Uterus (tissue), 4 donors: ENCODE data around the gene EEFSEC. TPM values are rescaled to one million over a fixed set of nuclear protein-coding genes. Genes with fewer than 3 reads are reported as not detected.

Experiments
- DNase-seq, 2 donors: peaks; one replicate each; pipeline ENCODE4 v3.0.0-alpha.2; 2019 to 2020
- H3K27ac ChIP-seq, 2 donors: fragments of 200-600 bp; sonication (generic); 1 replicate in 1 of 2; 2 replicates in 1 of 2; pipeline ENCODE4 v1.5.1; 2016 to 2018
- H3K27me3 ChIP-seq, 2 donors: fragments of 200-600 bp; sonication (generic); one replicate each; pipeline ENCODE4 v1.5.1; 2018 to 2019; ENCODE audit warnings: control low read depth in 1 of 2
- H3K36me3 ChIP-seq, 2 donors: fragments of 200-600 bp; sonication (generic); one replicate each; pipeline ENCODE4 v1.5.1; 2019; ENCODE audit warnings: control low read depth in 1 of 2
- H3K4me1 ChIP-seq, 2 donors: fragments of 200-600 bp; sonication (generic); one replicate each; pipeline ENCODE4 v1.5.1; 2018 to 2019; ENCODE audit warnings: control low read depth in 1 of 2
- H3K4me3 ChIP-seq, 2 donors: fragments of 200-600 bp; sonication (generic); 1 replicate in 1 of 2; 2 replicates in 1 of 2; pipeline ENCODE4 v1.5.1; 2018 to 2019; ENCODE audit warnings: mild to moderate bottlenecking in 1 of 2
- H3K9me3 ChIP-seq, 2 donors: fragments of 200-600 bp; sonication (generic); one replicate each; pipeline ENCODE4 v1.5.1; 2019; ENCODE audit warnings: control low read depth in 1 of 2
- POLR2A ChIP-seq, 2 donors: fragments of 450-650 bp; IDR thresholded peaks; one replicate each; pipeline ENCODE4 v1.6.1; 2016; ENCODE audit warnings: antibody characterized with exemption in 2 of 2, mild to moderate bottlenecking in 1 of 2, moderate library complexity in 1 of 2
- intact Hi-C: fragments of 100-400 bp; cut with DNase I; formaldehyde crosslinking; loops from one replicate; pipeline ENCODE4 v1.15.1; 2023; ENCODE audit warnings: low total_unique reads
- total RNA-seq, 4 donors: library from RNA; depleted of rRNA in 3 of 4; stranded (reverse); fragments of >200 nt in 3 of 4; gene quantifications; one replicate each; pipeline versions ENCODE4 v1.1.0 to v1.2.4, GENCODE V29; 2014 to 2023
- TF ChIP-seq, protein P1 (sequence below), 4 experiments: fragments of 200-600 bp in 2 of 4; fragments of 450-650 bp in 2 of 4; sonication (generic) in 2 of 4; IDR thresholded peaks; one replicate each; pipeline ENCODE4 v1.5.1; 2016 to 2019; ENCODE audit warnings: antibody characterized with exemption in 4 of 4, mild to moderate bottlenecking in 2 of 4, moderate library complexity in 1 of 4
- donor health status: DM: yes; HTN: yes; CAD: no.

Gene EEFSEC
- total RNA-seq, 4 donors from 2014 or later = 2.9 to 20.0 (median 12.5) TPM

DNA sequence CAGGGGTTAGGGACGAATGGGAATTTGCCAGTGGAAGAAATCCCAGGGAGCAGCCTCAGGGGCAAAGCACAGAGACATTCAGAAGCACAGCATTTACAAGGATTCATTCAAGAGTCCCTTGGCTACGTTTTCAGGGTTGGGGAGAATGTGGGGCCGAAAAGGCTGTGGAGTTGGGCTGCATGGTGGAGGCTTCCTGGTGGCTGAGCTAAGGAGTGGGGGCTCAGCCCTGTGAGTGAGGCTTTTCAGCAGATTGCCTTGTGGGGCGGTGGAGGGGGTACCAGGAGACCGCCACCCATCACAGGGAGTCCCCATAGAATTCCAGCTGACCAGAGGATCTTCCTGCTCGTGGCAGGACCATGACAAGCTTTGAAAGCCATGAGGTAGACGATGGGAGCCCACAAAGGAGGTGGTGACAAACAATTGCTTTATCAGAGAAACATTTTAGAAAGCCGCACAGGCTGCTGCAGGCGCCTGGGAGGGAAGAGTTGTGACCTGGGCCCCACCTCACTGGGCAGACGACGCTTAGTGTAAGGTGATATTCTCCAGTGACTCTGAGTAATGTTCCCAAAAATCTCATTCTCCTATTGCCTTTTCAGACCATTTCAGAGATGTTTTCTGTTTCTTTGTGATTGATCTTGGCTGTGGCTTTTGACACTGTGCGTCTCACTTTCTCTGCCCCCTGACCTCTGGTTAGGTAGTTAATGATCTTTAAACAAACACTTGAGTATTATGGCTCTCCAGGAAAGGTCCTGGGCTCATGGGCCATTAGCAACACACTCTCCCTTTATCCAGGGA lies 185.5 kb downstream of the EEFSEC start:
- Histone ChIP-seq H3K27ac (no peak overlapping the region), H3K36me3 (no peaks in the 10 kb centered on the region), H3K4me3 (no peak overlapping the region), H3K9me3 (no peaks in the 10 kb centered on the region), H3K4me1 (no peaks in the 10 kb centered on the region), H3K27me3 (no peaks in the 10 kb centered on the region)
- no peak for DNase-seq
- TF ChIP-seq, protein P1, sequence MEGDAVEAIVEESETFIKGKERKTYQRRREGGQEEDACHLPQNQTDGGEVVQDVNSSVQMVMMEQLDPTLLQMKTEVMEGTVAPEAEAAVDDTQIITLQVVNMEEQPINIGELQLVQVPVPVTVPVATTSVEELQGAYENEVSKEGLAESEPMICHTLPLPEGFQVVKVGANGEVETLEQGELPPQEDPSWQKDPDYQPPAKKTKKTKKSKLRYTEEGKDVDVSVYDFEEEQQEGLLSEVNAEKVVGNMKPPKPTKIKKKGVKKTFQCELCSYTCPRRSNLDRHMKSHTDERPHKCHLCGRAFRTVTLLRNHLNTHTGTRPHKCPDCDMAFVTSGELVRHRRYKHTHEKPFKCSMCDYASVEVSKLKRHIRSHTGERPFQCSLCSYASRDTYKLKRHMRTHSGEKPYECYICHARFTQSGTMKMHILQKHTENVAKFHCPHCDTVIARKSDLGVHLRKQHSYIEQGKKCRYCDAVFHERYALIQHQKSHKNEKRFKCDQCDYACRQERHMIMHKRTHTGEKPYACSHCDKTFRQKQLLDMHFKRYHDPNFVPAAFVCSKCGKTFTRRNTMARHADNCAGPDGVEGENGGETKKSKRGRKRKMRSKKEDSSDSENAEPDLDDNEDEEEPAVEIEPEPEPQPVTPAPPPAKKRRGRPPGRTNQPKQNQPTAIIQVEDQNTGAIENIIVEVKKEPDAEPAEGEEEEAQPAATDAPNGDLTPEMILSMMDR (IDR thresholded peaks at IDR 0.05) = no peak
- TF ChIP-seq POLR2A (IDR thresholded peaks at IDR 0.05) = no peak
- intact Hi-C loops = no loop called here

DNA sequence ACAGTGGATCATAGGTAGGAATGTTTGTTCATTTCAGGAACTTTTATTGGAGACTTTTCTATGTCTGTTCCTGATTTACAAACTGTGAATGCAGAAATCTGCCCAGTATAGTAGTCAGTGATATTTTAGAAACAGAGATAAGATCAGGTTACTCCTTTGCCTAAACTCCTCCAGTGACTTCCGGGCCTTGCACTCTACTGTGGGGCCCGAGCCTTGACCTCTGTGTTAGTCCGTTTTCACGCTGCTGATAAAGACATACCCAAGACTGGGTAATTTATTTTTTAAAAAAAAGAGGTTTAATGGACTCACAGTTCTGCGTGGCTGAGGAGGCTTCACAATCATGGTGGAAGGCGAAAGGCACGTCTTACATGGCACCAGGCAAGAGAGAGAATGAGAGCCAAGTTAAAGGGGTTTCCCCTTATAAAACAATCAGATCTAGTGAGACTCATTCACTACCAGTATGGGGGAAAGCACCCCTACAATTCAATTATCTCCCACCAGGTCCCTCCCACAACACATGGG lies 186.3 kb downstream of the EEFSEC start:
- Histone ChIP-seq H3K4me3 (no peak overlapping the region), H3K36me3 (no peaks in the 10 kb centered on the region), H3K4me1 (no peaks in the 10 kb centered on the region), H3K27ac (no peak overlapping the region), H3K27me3 (no peaks in the 10 kb centered on the region), H3K9me3 (no peaks in the 10 kb centered on the region)
- DNase-seq = no peak
- intact Hi-C loops = no loop called here
- TF ChIP-seq, protein P1 (IDR thresholded peaks at IDR 0.05) = no peak
- TF ChIP-seq POLR2A (IDR thresholded peaks at IDR 0.05) = no peak

DNA sequence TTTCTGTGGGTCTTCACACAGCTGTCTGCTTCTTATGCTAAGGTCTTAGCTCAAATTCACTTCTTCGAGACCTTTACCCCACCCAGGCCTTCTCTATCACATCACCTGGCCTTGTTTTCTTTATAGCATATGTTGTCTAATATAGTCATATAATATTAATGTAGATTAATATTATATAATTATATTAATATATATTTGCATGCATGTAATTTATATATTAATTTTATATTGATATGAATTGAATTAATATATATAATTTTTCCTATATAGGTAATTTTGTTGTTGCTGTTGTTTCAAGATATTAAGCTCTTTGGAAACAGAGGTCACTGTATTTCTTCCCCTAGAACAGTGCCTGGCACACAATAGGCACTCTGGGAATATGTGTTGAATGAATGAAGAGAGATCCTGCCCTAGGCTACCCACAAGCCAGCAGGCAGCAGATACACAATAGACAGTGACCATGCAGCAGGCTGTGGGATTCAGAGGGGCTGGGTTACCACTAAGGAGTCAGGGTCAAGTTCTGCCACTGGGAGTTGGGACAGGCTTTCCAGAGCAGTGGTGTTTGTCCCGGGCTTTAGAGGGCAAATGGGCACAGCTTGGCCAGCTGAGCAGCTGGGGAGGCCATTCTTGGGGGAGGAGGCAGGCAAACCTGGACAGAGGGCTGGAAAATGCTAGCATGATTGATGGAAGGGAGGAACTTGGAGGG lies 187.1 kb downstream of the EEFSEC start:
- intact Hi-C loops = no loop called here
- no peaks in the 10 kb centered on the region for H3K9me3 ChIP-seq
- H3K27me3 ChIP-seq = no peaks in the 10 kb centered on the region
- no peaks in the 10 kb centered on the region for H3K4me1 ChIP-seq
- no peak for TF ChIP-seq POLR2A (IDR thresholded peaks at IDR 0.05)
- TF ChIP-seq, protein P1 (IDR thresholded peaks at IDR 0.05) = no peak
- DNase-seq = no peak
- no peak overlapping the region for H3K4me3 ChIP-seq
- no peak overlapping the region for H3K27ac ChIP-seq
- H3K36me3 ChIP-seq = no peaks in the 10 kb centered on the region

DNA sequence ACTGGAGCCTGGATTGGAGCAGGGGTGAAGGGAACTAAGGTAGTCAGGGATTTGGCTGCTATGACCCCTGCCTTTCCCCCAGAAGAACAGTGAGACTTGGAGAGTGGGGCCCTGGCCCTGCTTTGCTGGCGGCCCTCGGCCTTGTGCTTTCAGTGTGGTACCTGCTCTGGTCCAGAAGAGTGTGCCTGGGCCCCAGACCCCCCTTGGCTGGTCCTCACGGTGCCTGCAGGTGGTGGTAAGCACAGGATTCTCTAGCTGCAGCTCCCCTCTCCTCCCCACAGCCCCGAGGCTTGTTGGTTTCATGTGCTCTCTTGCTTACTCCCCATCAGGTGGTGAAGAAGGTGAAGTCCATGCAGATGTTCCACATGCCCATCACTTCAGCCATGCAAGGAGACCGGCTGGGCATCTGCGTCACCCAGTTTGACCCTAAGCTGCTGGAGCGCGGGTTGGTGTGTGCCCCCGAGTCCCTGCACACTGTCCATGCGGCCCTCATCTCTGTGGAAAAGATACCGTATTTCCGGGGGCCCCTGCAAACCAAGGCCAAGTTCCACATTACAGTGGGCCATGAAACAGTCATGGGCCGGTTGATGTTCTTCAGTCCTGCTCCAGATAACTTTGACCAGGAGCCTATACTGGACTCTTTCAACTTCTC lies 187.7 kb downstream of the EEFSEC start:
- TF ChIP-seq, protein P1 (IDR thresholded peaks at IDR 0.05) = no peak
- no peak for TF ChIP-seq POLR2A (IDR thresholded peaks at IDR 0.05)
- intact Hi-C loops = no loop called here
- no peak for DNase-seq

More for the DNA sequence above, 187.7 kb downstream of the EEFSEC start:
- no peak overlapping the region for H3K4me3 ChIP-seq
- H3K9me3 ChIP-seq = no peaks in the 10 kb centered on the region
- no peaks in the 10 kb centered on the region for H3K27me3 ChIP-seq
- H3K36me3 ChIP-seq = no peaks in the 10 kb centered on the region
- no peak overlapping the region for H3K27ac ChIP-seq
- no peaks in the 10 kb centered on the region for H3K4me1 ChIP-seq
